ENCODE measurements around the gene IGFBP7.

DNA sequence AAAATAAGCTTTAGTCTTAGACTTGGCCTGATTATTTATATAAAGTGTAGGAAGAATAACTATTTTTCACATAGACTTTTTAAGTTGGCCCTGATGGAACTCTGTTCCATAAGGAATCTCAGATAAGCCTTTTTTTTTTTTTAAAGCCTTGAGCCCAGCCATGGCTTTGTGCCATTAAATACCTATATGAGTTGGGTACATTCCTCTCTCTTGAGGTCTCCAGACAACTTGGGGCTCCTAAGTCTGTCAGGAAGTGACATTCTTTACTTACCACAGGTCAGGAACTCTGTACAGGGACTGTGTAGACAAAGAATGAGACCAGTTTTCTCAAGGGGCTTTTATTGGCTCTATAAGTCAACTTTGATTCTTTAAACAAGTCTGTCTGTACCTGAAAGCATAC lies 27.1 kb upstream of the IGFBP7 start:
- no peak for TF ChIP-seq BCL11A (IDR thresholded peaks at IDR 0.05; ENCODE audit: low read depth in 2 of 2, low read length in 2 of 2)
- TF ChIP-seq, protein P1, sequence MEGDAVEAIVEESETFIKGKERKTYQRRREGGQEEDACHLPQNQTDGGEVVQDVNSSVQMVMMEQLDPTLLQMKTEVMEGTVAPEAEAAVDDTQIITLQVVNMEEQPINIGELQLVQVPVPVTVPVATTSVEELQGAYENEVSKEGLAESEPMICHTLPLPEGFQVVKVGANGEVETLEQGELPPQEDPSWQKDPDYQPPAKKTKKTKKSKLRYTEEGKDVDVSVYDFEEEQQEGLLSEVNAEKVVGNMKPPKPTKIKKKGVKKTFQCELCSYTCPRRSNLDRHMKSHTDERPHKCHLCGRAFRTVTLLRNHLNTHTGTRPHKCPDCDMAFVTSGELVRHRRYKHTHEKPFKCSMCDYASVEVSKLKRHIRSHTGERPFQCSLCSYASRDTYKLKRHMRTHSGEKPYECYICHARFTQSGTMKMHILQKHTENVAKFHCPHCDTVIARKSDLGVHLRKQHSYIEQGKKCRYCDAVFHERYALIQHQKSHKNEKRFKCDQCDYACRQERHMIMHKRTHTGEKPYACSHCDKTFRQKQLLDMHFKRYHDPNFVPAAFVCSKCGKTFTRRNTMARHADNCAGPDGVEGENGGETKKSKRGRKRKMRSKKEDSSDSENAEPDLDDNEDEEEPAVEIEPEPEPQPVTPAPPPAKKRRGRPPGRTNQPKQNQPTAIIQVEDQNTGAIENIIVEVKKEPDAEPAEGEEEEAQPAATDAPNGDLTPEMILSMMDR (IDR thresholded peaks at IDR 0.05; ENCODE audit: control extremely low read depth in 1 of 3, insufficient read depth in 1 of 3, low read depth in 1 of 3, low read length in 3 of 3): no peak
- no peak for TF ChIP-seq NRF1 (IDR thresholded peaks at IDR 0.05; ENCODE audit: low read depth, low read length)
- TF ChIP-seq YY1 (IDR thresholded peaks at IDR 0.05; ENCODE audit: low read depth, low read length): no peak
- TF ChIP-seq POLR2AphosphoS5 (IDR thresholded peaks at IDR 0.05; ENCODE audit: low read depth, low read length): no peak
- TF ChIP-seq RAD21 (IDR thresholded peaks at IDR 0.05 in 1 of 2, conservative IDR thresholded peaks at IDR 0.05 in 1 of 2; ENCODE audit: low read depth in 2 of 2, low read length in 2 of 2): no peak
- no peak for TF ChIP-seq JUND (IDR thresholded peaks at IDR 0.05; ENCODE audit: low read length)
- TF ChIP-seq POLR2A (IDR thresholded peaks at IDR 0.05; ENCODE audit: control extremely low read depth in 1 of 2, low read depth in 2 of 2, low read length in 2 of 2): no peak
- no peak for TF ChIP-seq SUZ12 (IDR thresholded peaks at IDR 0.05; ENCODE audit: low read length)
- TF ChIP-seq RFX5 (IDR thresholded peaks at IDR 0.05; ENCODE audit: borderline replicate concordance, low read depth, low read length): no peak
- TF ChIP-seq SIN3A (conservative IDR thresholded peaks at IDR 0.05 in 1 of 2, IDR thresholded peaks at IDR 0.05 in 1 of 2; ENCODE audit: low read depth in 1 of 2, low read length in 2 of 2): no peak
- no peak for TF ChIP-seq SRF (IDR thresholded peaks at IDR 0.05; ENCODE audit: low read depth, low read length)
- no peak for TF ChIP-seq SP2 (IDR thresholded peaks at IDR 0.05; ENCODE audit: low read length)
- no peak for TF ChIP-seq ATF3 (IDR thresholded peaks at IDR 0.05; ENCODE audit: insufficient read depth, low read depth, low read length)
